ENCODE data around the gene SH3PXD2A. TPM values are rescaled to one million over a fixed set of nuclear protein-coding genes. Genes with fewer than 3 reads are reported as not detected.

The SH3PXD2A gene
- total and polyA plus RNA-seq, 9 donors = 33.2 to 95.0 (median 73.9) TPM

DNA sequence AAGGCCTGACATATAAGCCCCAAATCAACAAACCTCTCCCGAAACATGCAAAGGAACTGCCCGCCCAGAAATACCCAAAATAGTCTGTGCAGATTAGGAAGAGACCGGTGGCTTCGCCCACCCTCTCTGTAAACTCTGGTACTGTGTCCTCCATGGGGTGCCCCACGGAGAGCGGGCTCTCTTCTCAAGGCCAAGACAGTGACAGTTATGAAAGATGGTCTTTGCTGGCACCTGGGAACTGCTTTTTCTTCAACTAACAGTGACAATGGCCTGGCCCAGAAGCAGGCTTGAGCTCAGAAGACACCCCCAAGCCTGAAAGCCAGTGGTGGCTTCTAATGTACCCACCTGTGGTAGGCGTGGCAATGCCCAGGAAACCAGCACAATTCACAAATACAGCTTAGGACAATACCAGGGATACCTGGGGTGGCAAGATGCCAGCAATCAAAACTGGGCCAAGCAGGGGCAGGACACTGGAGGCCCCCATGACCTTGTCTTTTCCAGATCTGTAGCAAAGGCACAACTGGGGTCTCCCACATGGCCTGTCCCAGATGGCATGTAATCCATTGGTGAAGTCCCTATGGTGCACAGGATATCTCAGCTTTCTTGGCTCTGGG lies 254.3 kb downstream of the SH3PXD2A start:
- H3K27ac ChIP-seq (ENCODE audit: low read length) = no peak overlapping the region
- H3K4me1 ChIP-seq (ENCODE audit: control insufficient read depth, insufficient read depth, low read length) = peaks cover 31% of the 10 kb centered on the region
- DNase-seq = no peak
- H3K36me3 ChIP-seq (ENCODE audit: control insufficient read depth, insufficient read depth, low read length) = peaks cover 72% of the 10 kb centered on the region
- H3K9me3 ChIP-seq (replicated peaks; ENCODE audit: control insufficient read depth, low read depth, low read length) = no peaks in the 10 kb centered on the region
- no peak overlapping the region for H3K4me3 ChIP-seq (ENCODE audit: low read length)
- 85% methylated on average over 6 of the region's 7 CpGs for WGBS (ENCODE audit: insufficient coverage)
- H3K27me3 ChIP-seq (ENCODE audit: control insufficient read depth, insufficient read depth, low read length) = no peaks in the 10 kb centered on the region

DNA sequence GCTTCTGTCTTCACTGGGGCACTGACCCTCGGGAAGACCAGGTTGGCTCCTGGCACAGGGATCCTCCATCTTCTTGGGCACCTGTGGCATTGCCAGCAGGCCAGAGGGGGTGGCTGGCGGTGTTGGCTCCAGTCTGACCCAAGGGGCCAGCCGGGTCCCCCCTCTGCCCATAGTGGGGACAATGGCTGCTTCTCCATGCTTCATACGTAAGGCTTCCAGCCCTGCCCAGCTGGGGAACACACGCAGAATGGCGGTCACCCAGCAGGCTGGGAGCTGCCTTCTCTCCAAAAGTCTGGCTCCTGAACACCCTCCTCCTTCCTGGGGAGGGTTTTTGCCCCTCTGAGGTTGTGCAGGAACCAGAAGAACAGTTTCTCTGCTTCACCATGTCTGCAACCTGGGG lies 255.1 kb downstream of the SH3PXD2A start:
- Histone ChIP-seq H3K9me3 (replicated peaks; ENCODE audit: control insufficient read depth, low read depth, low read length) (no peaks in the 10 kb centered on the region), H3K4me3 (ENCODE audit: low read length) (no peak overlapping the region), H3K36me3 (ENCODE audit: control insufficient read depth, insufficient read depth, low read length) (peaks cover 65% of the 10 kb centered on the region), H3K4me1 (ENCODE audit: control insufficient read depth, insufficient read depth, low read length) (peaks cover 29% of the 10 kb centered on the region), H3K27me3 (ENCODE audit: control insufficient read depth, insufficient read depth, low read length) (no peaks in the 10 kb centered on the region), H3K27ac (ENCODE audit: low read length) (peak overlapping the region; percentile 13)
- 77% methylated on average over 3 of the region's 6 CpGs for WGBS (ENCODE audit: insufficient coverage)
- DNase-seq = no peak

DNA sequence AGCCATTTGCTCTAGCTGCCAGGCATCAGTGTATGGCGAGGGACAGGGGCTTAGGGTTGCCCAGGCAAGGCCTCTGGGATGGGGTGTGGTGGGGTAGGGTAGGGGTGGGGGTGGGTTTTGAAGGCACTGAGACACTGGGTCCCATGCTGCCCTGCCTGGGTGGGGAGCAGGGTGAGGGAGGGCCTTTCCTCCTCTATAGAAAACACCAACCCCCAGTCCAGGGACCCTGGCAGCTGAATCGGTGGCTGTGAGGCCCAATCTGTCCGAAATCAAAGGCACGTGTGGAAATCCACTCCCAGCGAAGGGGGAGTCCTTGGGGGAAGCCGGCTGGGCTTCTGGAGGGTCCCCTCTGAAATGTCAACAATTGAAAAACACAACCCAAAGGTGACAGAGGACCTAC lies 255.5 kb downstream of the SH3PXD2A start:
- no peak for DNase-seq
- peaks cover 63% of the 10 kb centered on the region for H3K36me3 ChIP-seq (ENCODE audit: control insufficient read depth, insufficient read depth, low read length)
- peaks cover 29% of the 10 kb centered on the region for H3K4me1 ChIP-seq (ENCODE audit: control insufficient read depth, insufficient read depth, low read length)
- H3K27me3 ChIP-seq (ENCODE audit: control insufficient read depth, insufficient read depth, low read length) = no peaks in the 10 kb centered on the region
- no peaks in the 10 kb centered on the region for H3K9me3 ChIP-seq (replicated peaks; ENCODE audit: control insufficient read depth, low read depth, low read length)
- H3K4me3 ChIP-seq (ENCODE audit: low read length) = no peak overlapping the region
- WGBS (ENCODE audit: insufficient coverage) = 42% methylated on average over 4 of the region's 6 CpGs
- H3K27ac ChIP-seq (ENCODE audit: low read length) = no peak overlapping the region

DNA sequence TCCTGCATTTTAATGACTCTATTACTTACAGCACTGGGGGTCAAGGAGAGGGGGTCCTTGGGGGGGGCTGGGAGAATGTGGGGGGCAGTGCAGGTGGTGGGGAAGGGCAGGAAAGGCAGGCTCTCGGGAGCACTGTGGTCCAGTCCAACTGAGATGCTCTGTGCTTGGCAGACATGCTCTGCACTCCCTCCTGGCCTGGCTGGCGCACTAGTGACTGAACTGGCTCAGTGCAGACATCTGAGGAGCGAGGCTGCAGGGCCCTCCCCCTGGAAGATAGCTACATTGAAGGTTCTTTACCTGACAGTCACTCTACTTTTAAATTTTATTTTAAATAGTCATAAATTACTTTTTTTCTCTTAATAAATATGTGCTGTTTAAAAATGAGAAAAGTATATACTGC lies 256.2 kb downstream of the SH3PXD2A start:
- DNase-seq = no peak
- Histone ChIP-seq H3K4me1 (ENCODE audit: control insufficient read depth, insufficient read depth, low read length) (peaks cover 29% of the 10 kb centered on the region), H3K27me3 (ENCODE audit: control insufficient read depth, insufficient read depth, low read length) (no peaks in the 10 kb centered on the region), H3K4me3 (ENCODE audit: low read length) (no peak overlapping the region), H3K27ac (ENCODE audit: low read length) (no peak overlapping the region), H3K9me3 (replicated peaks; ENCODE audit: control insufficient read depth, low read depth, low read length) (no peaks in the 10 kb centered on the region), H3K36me3 (ENCODE audit: control insufficient read depth, insufficient read depth, low read length) (peaks cover 56% of the 10 kb centered on the region)
- 48% methylated on average over 2 of the region's 3 CpGs for WGBS (ENCODE audit: insufficient coverage)

DNA sequence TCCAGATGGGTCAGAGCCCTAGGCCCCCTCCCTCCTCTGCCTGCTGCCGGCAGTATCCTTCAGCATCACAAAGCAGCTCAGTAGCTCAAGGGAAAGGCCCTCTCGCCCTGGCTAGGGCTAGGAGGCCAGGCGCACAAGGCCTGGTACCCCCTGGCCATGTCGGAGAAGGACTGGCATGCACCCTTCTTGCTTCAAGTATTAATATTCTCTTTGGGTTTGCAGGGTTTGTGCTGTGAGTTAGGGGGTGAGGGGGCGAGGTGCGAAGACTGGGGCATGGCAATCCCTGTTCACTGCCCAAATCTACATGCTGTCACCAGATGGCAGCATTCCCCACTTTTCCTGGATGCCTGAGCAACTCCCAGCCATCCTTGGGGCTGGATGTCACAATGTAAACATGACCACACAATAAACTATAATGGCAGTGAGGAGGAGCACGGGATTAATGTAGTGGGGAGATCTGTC lies 256.7 kb downstream of the SH3PXD2A start:
- Histone ChIP-seq H3K4me3 (ENCODE audit: low read length) (no peak overlapping the region), H3K36me3 (ENCODE audit: control insufficient read depth, insufficient read depth, low read length) (peaks cover 50% of the 10 kb centered on the region), H3K27me3 (ENCODE audit: control insufficient read depth, insufficient read depth, low read length) (no peaks in the 10 kb centered on the region), H3K27ac (ENCODE audit: low read length) (no peak overlapping the region), H3K4me1 (ENCODE audit: control insufficient read depth, insufficient read depth, low read length) (peaks cover 29% of the 10 kb centered on the region), H3K9me3 (replicated peaks; ENCODE audit: control insufficient read depth, low read depth, low read length) (no peaks in the 10 kb centered on the region)
- peak; percentile 85 for DNase-seq
- 17% methylated on average over 1 of the region's 7 CpGs for WGBS (ENCODE audit: insufficient coverage)

DNA sequence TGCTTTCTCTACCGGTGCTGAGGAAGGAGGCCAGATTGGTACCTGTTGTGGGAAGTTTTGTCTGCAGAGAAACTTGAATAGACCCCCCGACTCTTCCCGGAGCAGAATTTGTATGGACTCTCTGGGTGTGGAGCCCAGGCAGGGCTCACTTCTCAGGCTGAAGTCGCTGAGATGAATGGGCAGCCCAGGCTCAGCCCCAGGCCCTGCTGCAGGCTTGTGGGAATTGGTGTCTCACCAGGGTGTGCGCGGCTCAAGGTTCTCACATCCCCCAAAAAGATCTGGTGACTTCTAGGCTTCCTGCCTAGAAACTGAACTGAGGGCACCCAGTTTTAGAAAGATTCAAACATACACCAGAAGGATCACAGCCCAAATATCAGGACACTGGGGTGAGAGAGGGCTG lies 258.4 kb downstream of the SH3PXD2A start:
- H3K4me3 ChIP-seq (ENCODE audit: low read length) = no peak overlapping the region
- peaks cover 29% of the 10 kb centered on the region for H3K4me1 ChIP-seq (ENCODE audit: control insufficient read depth, insufficient read depth, low read length)
- no peaks in the 10 kb centered on the region for H3K9me3 ChIP-seq (replicated peaks; ENCODE audit: control insufficient read depth, low read depth, low read length)
- H3K27me3 ChIP-seq (ENCODE audit: control insufficient read depth, insufficient read depth, low read length) = no peaks in the 10 kb centered on the region
- WGBS (ENCODE audit: insufficient coverage) = 72% methylated on average over 3 of the region's 6 CpGs
- DNase-seq = no peak
- peak overlapping the region; percentile 29 for H3K27ac ChIP-seq (ENCODE audit: low read length)
- peaks cover 34% of the 10 kb centered on the region for H3K36me3 ChIP-seq (ENCODE audit: control insufficient read depth, insufficient read depth, low read length)

DNA sequence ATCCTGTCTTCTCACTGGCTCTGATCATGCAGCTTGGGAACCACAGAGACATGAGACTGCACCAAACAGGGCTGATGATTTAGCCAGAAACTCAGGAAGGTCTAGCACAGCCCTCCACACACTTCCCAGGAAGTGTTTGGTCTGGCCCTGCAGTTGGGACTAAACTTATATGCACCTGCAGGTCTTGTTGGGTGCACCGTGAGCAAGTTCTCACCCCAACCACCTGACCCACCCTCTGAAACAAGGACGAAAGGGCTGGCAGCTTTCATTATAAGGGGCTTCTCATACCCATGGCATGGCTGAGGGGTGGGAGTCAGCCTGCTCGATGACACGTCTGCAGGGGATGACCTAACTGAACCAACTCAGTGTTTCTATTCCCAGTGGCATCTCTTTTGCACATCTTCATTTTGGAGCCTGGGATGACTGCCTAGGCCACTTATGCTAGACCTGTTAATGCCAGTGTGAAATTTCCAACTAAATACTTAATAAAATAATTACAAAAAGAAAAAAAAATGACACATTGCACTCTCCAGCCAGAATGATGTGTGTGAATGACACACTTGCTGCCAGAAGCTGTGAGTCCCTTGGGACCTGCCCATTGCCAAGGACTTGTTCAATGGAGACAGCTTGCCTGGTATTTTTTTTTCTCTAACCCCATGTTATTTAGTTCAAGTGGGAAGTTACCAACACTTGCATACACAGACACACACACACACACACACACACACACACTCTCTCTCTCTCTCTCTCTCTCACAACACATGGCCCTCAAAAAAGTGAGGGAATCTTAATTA lies 259.2 kb downstream of the SH3PXD2A start:
- Histone ChIP-seq H3K4me1 (ENCODE audit: control insufficient read depth, insufficient read depth, low read length) (peaks cover 29% of the 10 kb centered on the region), H3K27ac (ENCODE audit: low read length) (no peak overlapping the region), H3K4me3 (ENCODE audit: low read length) (no peak overlapping the region), H3K36me3 (ENCODE audit: control insufficient read depth, insufficient read depth, low read length) (peaks cover 25% of the 10 kb centered on the region), H3K27me3 (ENCODE audit: control insufficient read depth, insufficient read depth, low read length) (no peaks in the 10 kb centered on the region), H3K9me3 (replicated peaks; ENCODE audit: control insufficient read depth, low read depth, low read length) (no peaks in the 10 kb centered on the region)
- DNase-seq = no peak
- WGBS (ENCODE audit: insufficient coverage) = 83% methylated on average over 2 of the region's 4 CpGs

DNA sequence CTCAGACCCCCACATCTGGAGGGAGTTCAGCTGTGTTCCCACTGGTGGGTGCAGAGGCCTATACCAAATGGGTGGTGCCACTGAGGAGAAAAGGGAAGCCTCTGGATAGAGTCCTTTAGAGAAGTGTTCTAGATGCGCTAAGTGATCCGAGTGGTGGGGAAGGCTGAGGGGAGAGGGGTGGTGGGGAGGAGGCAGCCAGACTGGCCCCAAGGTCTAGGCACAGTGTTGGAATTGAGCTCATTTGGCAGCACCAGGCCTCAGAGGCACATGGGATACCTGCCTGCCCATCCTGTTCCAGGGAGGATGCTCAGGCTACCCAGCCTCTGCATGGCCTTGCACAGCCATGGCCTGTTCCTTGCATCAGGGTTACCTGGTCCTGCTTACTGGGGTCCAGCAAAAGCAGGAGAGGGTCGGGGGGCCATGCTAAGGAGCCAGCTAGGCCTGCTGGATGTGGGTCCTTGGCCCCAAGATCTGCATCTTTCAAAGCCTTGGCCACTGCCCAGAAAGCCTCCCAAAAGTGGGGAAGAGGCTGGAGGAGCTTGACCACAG lies 262.3 kb downstream of the SH3PXD2A start:
- peaks cover 19% of the 10 kb centered on the region for H3K4me1 ChIP-seq (ENCODE audit: control insufficient read depth, insufficient read depth, low read length)
- DNase-seq = no peak
- no peak overlapping the region for H3K27ac ChIP-seq (ENCODE audit: low read length)
- no peaks in the 10 kb centered on the region for H3K9me3 ChIP-seq (replicated peaks; ENCODE audit: control insufficient read depth, low read depth, low read length)
- no peaks in the 10 kb centered on the region for H3K27me3 ChIP-seq (ENCODE audit: control insufficient read depth, insufficient read depth, low read length)
- 88% methylated on average over 3 of the region's 3 CpGs for WGBS (ENCODE audit: insufficient coverage)
- peaks cover 16% of the 10 kb centered on the region for H3K36me3 ChIP-seq (ENCODE audit: control insufficient read depth, insufficient read depth, low read length)
- H3K4me3 ChIP-seq (ENCODE audit: low read length) = no peak overlapping the region

DNA sequence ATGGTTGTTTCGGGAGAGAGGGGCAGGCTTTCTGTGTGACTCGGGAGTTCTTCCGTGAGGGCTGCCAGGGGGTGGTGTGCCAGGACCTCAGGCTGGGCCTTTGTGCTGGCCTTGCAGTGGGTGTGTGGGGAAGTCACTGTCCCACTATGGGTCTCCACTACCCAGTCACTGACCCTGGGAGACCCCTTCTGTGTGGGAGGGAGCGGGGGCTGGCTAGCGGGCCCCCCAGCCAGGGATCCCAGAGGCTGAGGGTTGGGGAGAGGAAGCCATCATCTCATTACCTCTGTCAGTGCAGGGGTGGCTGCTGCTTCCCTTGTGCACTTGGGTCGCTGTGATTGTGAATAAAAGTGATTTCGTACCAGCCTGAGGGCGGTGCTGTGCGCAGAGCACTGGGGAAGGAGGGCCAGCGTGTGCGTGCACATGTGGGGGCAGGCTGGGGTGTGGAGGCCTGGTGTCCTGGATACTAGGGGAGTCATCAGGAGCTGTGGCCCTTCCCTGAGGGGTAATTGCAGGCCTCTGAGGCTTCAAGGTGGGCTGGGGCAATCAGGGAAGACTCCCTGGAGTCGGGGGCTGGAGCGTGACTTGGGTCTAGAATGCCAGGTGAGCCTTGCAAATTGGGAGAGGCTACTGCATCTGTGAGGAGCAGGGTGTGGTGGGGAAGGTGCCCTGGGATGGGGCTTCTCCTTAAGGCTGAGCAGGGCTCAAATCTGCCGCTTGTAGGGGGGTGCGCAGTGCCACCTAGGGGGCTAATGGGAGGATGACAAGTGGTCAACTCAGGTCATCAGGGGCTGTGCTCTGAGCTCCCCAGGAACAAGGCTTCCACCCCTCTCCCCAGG lies 263.0 kb downstream of the SH3PXD2A start:
- H3K27me3 ChIP-seq (ENCODE audit: control insufficient read depth, insufficient read depth, low read length) = no peaks in the 10 kb centered on the region
- H3K4me1 ChIP-seq (ENCODE audit: control insufficient read depth, insufficient read depth, low read length) = peaks cover 15% of the 10 kb centered on the region
- H3K4me3 ChIP-seq (ENCODE audit: low read length) = no peak overlapping the region
- WGBS (ENCODE audit: insufficient coverage) = 59% methylated on average over 13 of the region's 15 CpGs
- no peak overlapping the region for H3K27ac ChIP-seq (ENCODE audit: low read length)
- no peak for DNase-seq
- peaks cover 15% of the 10 kb centered on the region for H3K36me3 ChIP-seq (ENCODE audit: control insufficient read depth, insufficient read depth, low read length)
- H3K9me3 ChIP-seq (replicated peaks; ENCODE audit: control insufficient read depth, low read depth, low read length) = peaks cover 4% of the 10 kb centered on the region

All from muscle of leg (tissue), 11 donors.